ENCODE data around the gene TNFRSF6B.

TNFRSF6B gene

DNA sequence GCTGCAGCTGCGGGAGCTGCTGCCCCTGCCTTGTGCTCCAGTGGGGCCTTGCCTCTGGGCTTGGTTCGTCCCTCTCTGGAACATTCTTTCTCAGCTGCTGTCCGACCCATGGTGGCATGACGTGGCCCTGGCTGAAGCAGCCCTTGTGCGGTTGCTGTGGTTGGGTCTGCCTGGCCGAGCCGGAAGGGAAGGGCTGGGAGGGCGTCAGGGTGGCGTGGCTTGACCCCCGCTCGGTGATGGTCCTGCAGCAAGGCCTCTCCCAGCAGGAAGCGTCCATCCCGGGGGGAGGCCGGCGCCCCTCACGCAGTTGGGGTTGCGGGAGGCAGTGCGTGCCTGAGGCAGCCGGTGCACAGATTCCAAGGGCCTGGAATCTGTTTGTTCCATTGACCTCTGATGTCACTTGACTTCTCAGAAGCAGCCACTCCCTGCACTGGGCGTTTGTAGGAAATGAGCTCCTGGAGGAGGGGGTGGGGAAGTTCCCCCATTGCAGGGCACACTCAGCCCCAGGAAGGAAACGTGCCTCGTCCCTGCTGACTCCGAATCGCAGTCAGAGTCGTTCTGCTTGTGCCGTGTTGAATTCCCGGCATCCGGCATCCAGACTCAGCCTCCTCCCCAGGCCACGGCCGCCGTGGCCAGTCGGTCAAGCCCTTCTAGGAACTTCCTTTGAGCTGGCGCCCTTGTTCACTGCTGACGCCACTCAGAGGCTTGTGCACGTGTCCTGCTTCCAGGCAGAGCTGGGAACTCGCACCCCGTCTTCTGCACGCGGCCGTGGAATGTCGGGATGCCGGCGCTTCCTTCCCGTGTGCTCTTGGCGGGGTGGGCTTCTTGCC, 9.7 kb upstream of the TNFRSF6B start:
- DNase-seq: no peak

DNA sequence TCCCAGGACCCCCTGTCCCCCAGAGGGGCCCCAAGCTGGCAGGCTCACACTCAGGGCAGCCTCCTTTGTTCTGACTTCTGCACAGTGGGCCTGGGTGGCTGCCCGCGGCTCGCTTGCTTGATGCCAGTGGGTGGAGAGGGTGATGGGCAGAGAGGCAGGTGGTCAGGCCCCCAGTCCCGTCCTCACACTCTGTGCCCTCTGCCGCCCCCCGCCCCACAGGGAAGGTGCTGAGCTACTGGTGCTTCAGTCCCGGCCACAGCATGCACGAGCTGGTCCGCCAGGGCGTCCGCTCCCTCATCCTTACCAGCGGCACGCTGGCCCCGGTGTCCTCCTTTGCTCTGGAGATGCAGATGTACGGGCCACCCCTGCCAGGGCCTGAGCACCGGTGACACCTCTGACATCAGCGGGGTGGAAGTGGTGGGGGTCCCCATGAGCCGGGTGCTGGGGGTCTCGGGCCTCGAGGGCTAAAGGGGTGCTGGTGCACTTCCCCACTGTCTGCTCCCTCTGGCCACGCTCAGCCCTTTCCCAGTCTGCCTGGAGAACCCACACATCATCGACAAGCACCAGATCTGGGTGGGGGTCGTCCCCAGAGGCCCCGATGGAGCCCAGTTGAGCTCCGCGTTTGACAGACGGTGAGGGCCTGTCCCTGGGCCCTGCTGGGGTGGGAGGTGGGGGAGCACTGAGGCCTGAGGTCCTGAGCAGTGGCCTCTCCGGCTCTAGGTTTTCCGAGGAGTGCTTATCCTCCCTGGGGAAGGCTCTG, 8.9 kb upstream of the TNFRSF6B start:
- no peak for DNase-seq

GRCh38 chr20:63688228-63689045, 8.0 kb upstream of the TNFRSF6B start:
- no peak for DNase-seq

DNA sequence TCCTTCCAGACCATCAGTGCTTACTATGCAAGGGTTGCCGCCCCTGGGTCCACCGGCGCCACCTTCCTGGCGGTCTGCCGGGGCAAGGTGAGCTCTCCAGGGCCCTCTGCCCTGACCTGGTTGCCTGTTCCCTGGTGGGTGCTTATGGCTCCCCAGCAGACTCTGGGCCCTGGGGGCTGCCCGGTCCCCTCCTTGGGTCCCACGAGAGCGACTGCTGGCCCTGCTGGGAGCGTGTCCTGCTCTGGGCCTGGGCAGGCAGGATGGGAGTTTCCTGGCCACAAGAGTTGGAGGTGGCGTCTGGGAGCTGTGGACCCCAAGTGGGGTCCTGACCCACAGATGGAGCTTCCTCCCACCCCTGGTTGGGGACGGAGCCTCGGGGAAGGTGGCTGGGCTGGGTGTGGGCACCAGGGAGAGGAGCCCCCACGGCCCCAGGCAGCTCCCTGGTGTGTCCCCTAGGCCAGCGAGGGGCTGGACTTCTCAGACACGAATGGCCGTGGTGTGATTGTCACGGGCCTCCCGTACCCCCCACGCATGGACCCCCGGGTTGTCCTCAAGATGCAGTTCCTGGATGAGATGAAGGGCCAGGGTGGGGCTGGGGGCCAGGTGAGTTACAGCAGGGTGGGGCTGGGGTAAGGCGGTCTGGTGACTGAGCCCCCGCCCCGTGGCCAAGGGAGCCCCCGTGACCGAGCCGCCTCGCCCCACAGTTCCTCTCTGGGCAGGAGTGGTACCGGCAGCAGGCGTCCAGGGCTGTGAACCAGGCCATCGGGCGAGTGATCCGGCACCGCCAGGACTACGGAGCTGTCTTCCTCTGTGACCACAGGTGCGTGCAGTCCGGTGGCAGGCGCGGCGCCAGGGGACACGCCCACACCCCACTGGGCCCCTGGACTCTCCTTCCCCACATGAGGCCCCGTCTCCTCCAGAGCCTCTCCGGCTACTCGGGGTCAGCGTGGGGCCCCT, 7.1 kb upstream of the TNFRSF6B start:
- DNase-seq: no peak

DNA sequence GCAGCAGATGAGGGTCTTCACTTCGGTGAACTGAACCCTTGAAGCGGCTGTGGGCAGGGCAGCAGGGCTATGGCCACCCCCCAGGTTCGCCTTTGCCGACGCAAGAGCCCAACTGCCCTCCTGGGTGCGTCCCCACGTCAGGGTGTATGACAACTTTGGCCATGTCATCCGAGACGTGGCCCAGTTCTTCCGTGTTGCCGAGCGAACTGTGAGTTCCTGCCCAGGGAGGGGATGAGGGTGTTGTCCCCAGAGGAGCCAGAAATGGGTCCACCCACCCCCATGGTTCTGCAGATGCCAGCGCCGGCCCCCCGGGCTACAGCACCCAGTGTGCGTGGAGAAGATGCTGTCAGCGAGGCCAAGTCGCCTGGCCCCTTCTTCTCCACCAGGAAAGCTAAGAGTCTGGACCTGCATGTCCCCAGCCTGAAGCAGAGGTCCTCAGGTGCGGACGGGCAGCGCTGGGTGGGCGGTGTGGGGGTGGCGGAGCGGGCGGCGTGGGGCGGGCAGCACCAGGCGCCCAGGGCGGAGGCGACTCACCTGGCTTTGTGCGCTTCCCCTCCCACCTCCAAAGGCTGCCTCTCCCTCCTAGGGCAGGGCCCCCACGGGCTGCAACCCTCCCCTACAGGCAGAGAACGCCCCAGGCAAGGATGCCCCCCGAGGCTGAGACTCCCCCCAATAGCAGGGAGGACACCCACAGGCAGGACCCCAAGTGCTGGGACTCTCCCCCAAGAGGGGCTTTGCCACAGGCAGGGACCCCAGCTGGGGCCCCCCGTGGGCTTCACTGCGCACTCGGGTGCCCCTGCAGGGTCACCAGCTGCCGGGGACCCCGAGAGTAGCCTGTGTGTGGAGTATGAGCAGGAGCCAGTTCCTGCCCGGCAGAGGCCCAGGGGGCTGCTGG, 6.2 kb upstream of the TNFRSF6B start:
- DNase-seq: no peak

DNA sequence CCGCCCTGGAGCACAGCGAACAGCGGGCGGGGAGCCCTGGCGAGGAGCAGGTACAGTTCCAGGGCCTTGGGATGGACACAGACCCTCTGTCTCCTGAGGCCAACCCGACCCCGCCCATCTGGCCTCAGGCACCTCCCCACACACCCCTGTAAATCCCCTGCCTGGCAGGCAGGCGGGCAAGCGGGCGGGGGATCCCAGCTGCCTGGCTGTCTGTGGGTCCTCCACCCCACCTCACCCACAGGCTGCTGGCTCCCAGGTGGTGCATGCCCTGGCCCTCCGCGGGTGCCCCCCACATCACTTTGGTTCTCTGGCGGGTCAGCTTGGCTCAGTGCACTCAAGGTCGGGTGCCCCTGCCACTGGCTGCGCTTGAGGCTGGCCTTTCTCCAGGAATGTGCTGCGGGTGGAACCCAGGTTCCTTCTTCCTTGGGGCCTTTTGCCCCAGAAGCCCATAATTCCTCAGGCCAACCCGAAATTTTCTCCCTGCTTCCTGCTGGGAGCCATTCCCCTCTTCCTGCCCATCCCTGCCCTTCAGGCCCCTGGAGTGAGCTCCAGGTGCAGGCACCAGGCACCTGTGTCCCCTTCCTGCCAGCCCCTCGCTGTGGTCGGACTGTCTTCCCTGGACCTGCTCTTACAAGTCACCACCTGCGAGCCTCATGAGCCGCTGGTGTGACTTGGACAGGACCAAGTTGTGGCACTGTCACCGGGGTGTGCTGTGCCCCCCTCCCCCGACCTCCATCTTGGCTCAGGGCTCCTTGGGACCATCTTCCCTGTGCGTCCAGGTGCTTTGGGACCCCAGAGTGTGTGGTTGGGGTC, 5.3 kb upstream of the TNFRSF6B start:
- DNase-seq: no peak

DNA sequence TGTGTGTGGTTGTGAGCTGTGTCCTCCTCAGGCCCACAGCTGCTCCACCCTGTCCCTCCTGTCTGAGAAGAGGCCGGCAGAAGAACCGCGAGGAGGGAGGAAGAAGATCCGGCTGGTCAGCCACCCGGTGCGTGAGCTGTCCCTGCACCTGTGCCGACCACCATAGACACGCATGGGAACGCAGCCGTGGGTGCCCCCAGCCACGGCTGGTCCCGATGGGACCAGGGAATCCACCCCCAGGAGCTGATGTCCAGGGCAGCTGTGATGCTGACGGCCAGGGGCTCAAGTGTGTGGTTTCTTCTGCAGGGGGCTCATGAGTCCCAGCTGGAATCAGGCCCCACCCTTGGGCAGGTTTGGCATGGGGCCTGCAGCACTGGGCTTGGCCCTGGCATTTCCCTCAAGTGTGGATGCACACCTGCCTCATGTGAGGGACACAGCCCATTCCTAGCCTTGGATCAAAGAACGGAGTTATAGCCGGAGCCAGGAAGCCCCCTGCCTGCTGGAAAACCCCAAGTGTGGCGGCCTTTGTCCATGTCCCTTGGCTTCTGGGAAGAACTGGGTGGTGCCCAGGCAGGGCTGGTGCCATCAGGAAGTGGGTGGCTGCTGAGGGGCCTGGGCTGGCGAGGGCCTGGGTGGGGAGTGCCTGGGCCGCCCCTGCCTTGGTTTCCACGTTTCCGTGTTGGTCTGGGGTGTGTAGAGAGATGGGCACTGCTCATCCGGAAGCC, 4.6 kb upstream of the TNFRSF6B start:
- no peak for DNase-seq

- no peak for DNase-seq
Observed at GRCh38 chr20:63692436-63693082, 3.9 kb upstream of the TNFRSF6B start.

- DNase-seq: no peak
Observed at GRCh38 chr20:63693083-63693732, 3.2 kb upstream of the TNFRSF6B start.

GRCh38 chr20:63693733-63694583, 2.5 kb upstream of the TNFRSF6B start:
- no peak for DNase-seq

DNA sequence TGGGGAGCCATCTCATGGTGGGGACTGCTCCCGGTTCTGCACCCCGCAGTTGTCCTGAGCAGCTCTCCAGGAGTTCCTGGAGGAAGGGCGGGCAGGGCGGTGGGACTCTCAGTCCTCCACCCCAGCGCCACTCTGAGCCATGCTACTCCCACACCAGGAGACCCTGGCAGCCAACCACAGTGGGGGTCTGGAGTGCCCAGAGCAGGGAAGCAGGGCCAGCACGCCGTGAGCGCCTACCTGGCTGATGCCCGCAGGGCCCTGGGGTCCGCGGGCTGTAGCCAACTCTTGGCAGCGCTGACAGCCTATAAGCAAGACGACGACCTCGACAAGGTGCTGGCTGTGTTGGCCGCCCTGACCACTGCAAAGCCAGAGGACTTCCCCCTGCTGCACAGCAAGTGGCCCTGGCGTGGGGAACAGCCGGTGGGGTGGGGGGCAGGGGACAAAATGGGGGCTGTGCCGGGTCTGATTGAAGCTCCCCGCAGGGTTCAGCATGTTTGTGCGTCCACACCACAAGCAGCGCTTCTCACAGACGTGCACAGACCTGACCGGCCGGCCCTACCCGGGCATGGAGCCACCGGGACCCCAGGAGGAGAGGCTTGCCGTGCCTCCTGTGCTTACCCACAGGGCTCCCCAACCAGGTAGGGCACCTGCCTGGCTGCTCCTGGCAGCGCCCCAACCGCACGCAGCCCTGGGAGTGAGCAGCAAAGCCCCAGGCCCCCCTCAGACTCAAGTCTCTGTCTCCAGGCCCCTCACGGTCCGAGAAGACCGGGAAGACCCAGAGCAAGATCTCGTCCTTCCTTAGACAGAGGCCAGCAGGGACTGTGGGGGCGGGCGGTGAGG, 1.6 kb upstream of the TNFRSF6B start:
- DNase-seq: no peak

- DNase-seq: no peak
Observed at GRCh38 chr20:63695424-63696305, 787 bp upstream of the TNFRSF6B start.

GRCh38 chr20:63696306-63696627, 185 bp upstream of the TNFRSF6B start:
- DNase-seq: no peak

GRCh38 chr20:63697357-63697867, 960 bp downstream of the TNFRSF6B start:
- no peak for DNase-seq

DNA sequence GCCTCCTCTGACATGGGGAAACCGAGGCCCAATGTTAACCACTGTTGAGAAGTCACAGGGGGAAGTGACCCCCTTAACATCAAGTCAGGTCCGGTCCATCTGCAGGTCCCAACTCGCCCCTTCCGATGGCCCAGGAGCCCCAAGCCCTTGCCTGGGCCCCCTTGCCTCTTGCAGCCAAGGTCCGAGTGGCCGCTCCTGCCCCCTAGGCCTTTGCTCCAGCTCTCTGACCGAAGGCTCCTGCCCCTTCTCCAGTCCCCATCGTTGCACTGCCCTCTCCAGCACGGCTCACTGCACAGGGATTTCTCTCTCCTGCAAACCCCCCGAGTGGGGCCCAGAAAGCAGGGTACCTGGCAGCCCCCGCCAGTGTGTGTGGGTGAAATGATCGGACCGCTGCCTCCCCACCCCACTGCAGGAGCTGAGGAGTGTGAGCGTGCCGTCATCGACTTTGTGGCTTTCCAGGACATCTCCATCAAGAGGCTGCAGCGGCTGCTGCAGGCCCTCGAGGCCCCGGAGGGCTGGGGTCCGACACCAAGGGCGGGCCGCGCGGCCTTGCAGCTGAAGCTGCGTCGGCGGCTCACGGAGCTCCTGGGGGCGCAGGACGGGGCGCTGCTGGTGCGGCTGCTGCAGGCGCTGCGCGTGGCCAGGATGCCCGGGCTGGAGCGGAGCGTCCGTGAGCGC, 1.6 kb downstream of the TNFRSF6B start:
- no peak for DNase-seq

Measured in NCI-H446 treated with DMSO at 0.1 percent for 48 hours (cell line).